DND-41 (cell line): ENCODE data around the gene OBSL1.

Experiments
- ATAC-seq: fragments of 200-7000 bp; cut with Tn5 transposase; 3 replicates; pipeline ENCODE4 v1.9.1; 2021; ENCODE audit warnings: low read depth; ENCODE audit not compliant: insufficient read depth
- DNase-seq: peaks from one replicate; pipeline ENCODE4 v3.0.0-alpha.2; 2020
- H2AFZ ChIP-seq: 2 replicates; pipeline ENCODE4 v1.6.0; 2012; ENCODE audit warnings: low read depth, low read length
- H3K27ac ChIP-seq: 2 replicates; pipeline ENCODE4 v1.5.1; 2012; ENCODE audit warnings: low read length, inconsistent platforms
- H3K27me3 ChIP-seq: fragments of 200-600 bp; sonication (generic); 2 replicates; pipeline ENCODE4 v1.6.0; 2012; ENCODE audit warnings: low read length, mild to moderate bottlenecking, inconsistent platforms; ENCODE audit not compliant: insufficient read depth, poor library complexity
- H3K36me3 ChIP-seq: 2 replicates; pipeline ENCODE4 v1.5.1; 2012; ENCODE audit warnings: low read length, inconsistent platforms; ENCODE audit not compliant: insufficient read depth
- H3K4me1 ChIP-seq: 2 replicates; pipeline ENCODE4 v1.5.1; 2012; ENCODE audit warnings: mild to moderate bottlenecking, low read length; ENCODE audit not compliant: insufficient read depth
- H3K4me2 ChIP-seq: 2 replicates; pipeline ENCODE4 v1.6.0; 2012; ENCODE audit warnings: mild to moderate bottlenecking, moderate library complexity, low read length, inconsistent platforms; ENCODE audit not compliant: insufficient read depth
- H3K4me3 ChIP-seq, 2 experiments: fragments of 200-600 bp in 1 of 2; shearing (Covaris generic) in 1 of 2; 2 replicates each; pipeline ENCODE4 v1.5.1; 2012 to 2016; ENCODE audit warnings: inconsistent platforms in 2 of 2, low read length in 2 of 2, mild to moderate bottlenecking in 2 of 2, low read depth in 1 of 2, moderate library complexity in 1 of 2
- H3K79me2 ChIP-seq: 2 replicates; pipeline ENCODE4 v1.6.0; 2012; ENCODE audit warnings: low read length, inconsistent platforms; ENCODE audit not compliant: insufficient read depth
- H3K9ac ChIP-seq: 2 replicates; pipeline ENCODE4 v1.6.0; 2012; ENCODE audit warnings: low read depth, mild to moderate bottlenecking, inconsistent platforms, low read length, moderate library complexity
- H3K9me3 ChIP-seq: 2 replicates; pipeline ENCODE4 v1.5.1; 2012; ENCODE audit warnings: low read length, moderate library complexity, mild to moderate bottlenecking, inconsistent platforms; ENCODE audit not compliant: insufficient read depth, severe bottlenecking
- H4K20me1 ChIP-seq: 2 replicates; pipeline ENCODE4 v1.6.0; 2012; ENCODE audit warnings: low read length; ENCODE audit not compliant: insufficient read depth
- CTCF ChIP-seq: IDR thresholded peaks from 2 replicates; pipeline ENCODE4 v1.5.1; 2012; ENCODE audit warnings: borderline replicate concordance, low read length, moderate library complexity, mild to moderate bottlenecking; ENCODE audit not compliant: poor library complexity, severe bottlenecking; ENCODE audit errors: extremely low read depth
- EZH2 ChIP-seq: IDR thresholded peaks from 3 replicates; pipeline ENCODE4 v1.6.1; 2012; ENCODE audit warnings: borderline replicate concordance, low read depth, mild to moderate bottlenecking, moderate library complexity, low read length, inconsistent platforms; ENCODE audit not compliant: severe bottlenecking

The OBSL1 gene

GRCh38 chr2:219519526-219519916 is 51.8 kb downstream of the OBSL1 start:
- Histone ChIP-seq H2AFZ (no peak overlapping the region), H3K4me1 (peaks cover 8% of the 10 kb centered on the region), H3K79me2 (no peaks in the 10 kb centered on the region), H3K4me2 (no peak overlapping the region), H3K9me3 (no peaks in the 10 kb centered on the region), H3K9ac (no peak overlapping the region), H4K20me1 (no peaks in the 10 kb centered on the region; the same call in 1 of the 2 replicates), H3K36me3 (no peaks in the 10 kb centered on the region), H3K27me3 (peaks cover 37% of the 10 kb centered on the region), H3K27ac (no peak overlapping the region), H3K4me3 (no peak overlapping the region)
- ATAC-seq (no peak), DNase-seq (no peak)
- TF ChIP-seq CTCF (no peak), EZH2 (no peak)

- no peak overlapping the region for H3K4me3 ChIP-seq
- peaks cover 8% of the 10 kb centered on the region for H3K4me1 ChIP-seq
- no peak overlapping the region for H2AFZ ChIP-seq
- no peak for TF ChIP-seq CTCF
- no peak for TF ChIP-seq EZH2
- no peak overlapping the region for H3K4me2 ChIP-seq
- no peaks in the 10 kb centered on the region for H3K36me3 ChIP-seq
- no peaks in the 10 kb centered on the region for H3K9me3 ChIP-seq
- no peak overlapping the region for H3K9ac ChIP-seq
- peaks cover 5% of the 10 kb centered on the region for H4K20me1 ChIP-seq
- H3K27ac ChIP-seq, result no peak overlapping the region
- H3K79me2 ChIP-seq, result no peaks in the 10 kb centered on the region
- ATAC-seq, result no peak
- peaks cover 50% of the 10 kb centered on the region for H3K27me3 ChIP-seq
- no peak for DNase-seq
Observed at GRCh38 chr2:219517954-219518778, 53.2 kb downstream of the OBSL1 start.

- no peak overlapping the region for H3K4me3 ChIP-seq
- H3K27me3 ChIP-seq, result peaks cover 62% of the 10 kb centered on the region
Observed at GRCh38 chr2:219516888-219517287, 54.5 kb downstream of the OBSL1 start.

More at GRCh38 chr2:219516888-219517287, 54.5 kb downstream of the OBSL1 start:
- Histone ChIP-seq H4K20me1 (peaks cover 6% of the 10 kb centered on the region), H3K79me2 (no peaks in the 10 kb centered on the region), H3K4me2 (no peak overlapping the region), H2AFZ (no peak overlapping the region), H3K9ac (no peak overlapping the region), H3K9me3 (no peaks in the 10 kb centered on the region), H3K4me1 (peaks cover 8% of the 10 kb centered on the region), H3K27ac (no peak overlapping the region), H3K36me3 (no peaks in the 10 kb centered on the region)
- DNase-seq (no peak), ATAC-seq (no peak)
- TF ChIP-seq CTCF (no peak), EZH2 (no peak)
